Esophagus (tissue), 2 donors: ENCODE data around the gene CCL2. TPM values are rescaled to one million over a fixed set of nuclear protein-coding genes. Genes with fewer than 3 reads are reported as not detected.

ENCODE experiments used
- H3K27ac ChIP-seq, 2 donors: one replicate each; pipeline ENCODE4 v1.5.1; 2013; ENCODE audit warnings: low read depth in 2 of 2, mild to moderate bottlenecking in 2 of 2, inconsistent platforms in 1 of 2, low read length in 1 of 2, moderate library complexity in 1 of 2
- H3K27me3 ChIP-seq, 2 donors: one replicate each; pipeline ENCODE4 v1.6.1; 2013; ENCODE audit warnings: low read length in 2 of 2, control low read depth in 1 of 2, mild to moderate bottlenecking in 1 of 2; ENCODE audit not compliant: insufficient read depth in 2 of 2, control insufficient read depth in 1 of 2
- H3K36me3 ChIP-seq, 2 donors: one replicate each; pipeline ENCODE4 v1.6.1; 2013; ENCODE audit warnings: low read length in 1 of 2; ENCODE audit not compliant: control insufficient read depth in 2 of 2, insufficient read depth in 2 of 2
- H3K4me1 ChIP-seq, 2 donors: one replicate each; pipeline ENCODE4 v1.6.1; 2013; ENCODE audit warnings: low read length in 1 of 2; ENCODE audit not compliant: control insufficient read depth in 2 of 2, insufficient read depth in 2 of 2
- H3K4me3 ChIP-seq, 2 donors: one replicate each; pipeline ENCODE4 v1.5.1; 2013; ENCODE audit warnings: low read length in 2 of 2, mild to moderate bottlenecking in 2 of 2, low read depth in 1 of 2, moderate library complexity in 1 of 2
- H3K9me3 ChIP-seq, 2 donors: one replicate each; pipeline ENCODE4 v1.6.1; 2013; ENCODE audit warnings: mild to moderate bottlenecking in 2 of 2, low read depth in 1 of 2, low read length in 1 of 2, moderate library complexity in 1 of 2; ENCODE audit not compliant: control insufficient read depth in 2 of 2, insufficient read depth in 1 of 2
- WGBS, 2 donors: extraction: QIAGEN DNeasy Blood & Tissue Kit; methylation state at CpG; one replicate each; pipeline ENCODE4 v1.1.7; 2013; 5-methylcytosine and 5-hydroxymethylcytosine counted together
- polyA plus RNA-seq, 2 donors: library from polyadenylated mRNA; stranded (reverse); fragments of 200-250 nt; gene quantifications; one replicate each; pipeline ENCODE4 v1.2.3, GENCODE V29; 2013
- donor health status: healthy with polysubstance abuse.
- donor health status: Bipolar disorder and iron deficiency.

The CCL2 gene
- polyA plus RNA-seq, 2 donors = 5.4 to 21.2 TPM

DNA sequence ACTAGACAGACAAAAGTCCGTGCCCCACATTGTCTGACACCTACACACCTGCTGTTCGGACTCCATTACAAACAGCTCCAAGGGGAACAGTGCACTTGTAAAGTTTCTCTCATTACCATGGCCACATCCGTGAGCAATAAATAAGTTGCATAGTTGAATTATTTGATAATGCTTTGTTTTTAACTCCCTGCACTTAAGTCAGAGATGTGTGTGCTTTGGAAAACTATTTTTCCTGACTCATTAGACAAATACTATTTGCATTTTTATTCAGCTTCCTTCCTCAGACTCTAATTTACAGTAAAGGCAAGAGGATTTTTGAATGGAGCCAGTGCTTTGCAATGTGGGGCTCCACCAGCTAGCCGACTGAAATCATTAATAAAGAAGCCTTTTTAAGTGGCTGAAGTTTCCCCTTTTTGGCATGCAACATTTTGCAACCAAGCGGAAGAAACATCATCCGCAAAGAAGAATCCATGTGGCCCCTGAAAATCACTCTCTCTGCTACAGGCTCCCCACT is 6.5 kb upstream of the CCL2 start:
- Histone ChIP-seq H3K4me1 (peaks cover 3% of the 10 kb centered on the region in 2 donors), H3K27me3 (peaks cover 0 to 2% of the 10 kb centered on the region in 2 donors), H3K9me3 (no peaks in the 10 kb centered on the region), H3K36me3 (no peaks in the 10 kb centered on the region), H3K4me3 (no peak overlapping the region), H3K27ac (no peak overlapping the region)
- WGBS, 2 donors = 34 to 44% methylated on average over 6 of the region's 6 CpGs

DNA sequence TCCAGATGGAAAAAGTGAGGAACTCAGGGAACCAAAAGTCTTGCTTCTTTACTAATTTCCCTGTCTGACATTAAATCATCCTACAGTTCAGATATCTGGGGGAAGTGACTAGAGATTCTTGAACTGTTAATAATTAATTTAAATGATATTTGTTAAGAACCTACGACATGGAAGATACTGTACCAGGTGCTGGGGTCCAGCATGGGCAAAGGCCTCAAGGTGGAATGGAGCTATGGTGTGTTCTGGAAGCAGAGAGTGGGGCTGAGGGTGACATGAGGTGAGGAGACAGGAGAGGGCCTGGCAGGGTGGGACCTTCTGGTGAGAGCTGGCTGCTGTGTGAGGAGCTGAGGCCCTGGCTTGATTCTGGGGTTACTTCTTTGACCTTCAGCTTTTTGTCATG is 6.0 kb upstream of the CCL2 start:
- Histone ChIP-seq H3K9me3 (no peaks in the 10 kb centered on the region), H3K27me3 (peaks cover 0 to 2% of the 10 kb centered on the region in 2 donors), H3K4me3 (no peak overlapping the region), H3K4me1 (peaks cover 3% of the 10 kb centered on the region in 2 donors), H3K36me3 (no peaks in the 10 kb centered on the region), H3K27ac (peak overlapping the region in 1 of 2 donors; percentile 9)
- WGBS, 2 donors = 47 to 72% methylated on average over 1 of the region's 1 CpG

DNA sequence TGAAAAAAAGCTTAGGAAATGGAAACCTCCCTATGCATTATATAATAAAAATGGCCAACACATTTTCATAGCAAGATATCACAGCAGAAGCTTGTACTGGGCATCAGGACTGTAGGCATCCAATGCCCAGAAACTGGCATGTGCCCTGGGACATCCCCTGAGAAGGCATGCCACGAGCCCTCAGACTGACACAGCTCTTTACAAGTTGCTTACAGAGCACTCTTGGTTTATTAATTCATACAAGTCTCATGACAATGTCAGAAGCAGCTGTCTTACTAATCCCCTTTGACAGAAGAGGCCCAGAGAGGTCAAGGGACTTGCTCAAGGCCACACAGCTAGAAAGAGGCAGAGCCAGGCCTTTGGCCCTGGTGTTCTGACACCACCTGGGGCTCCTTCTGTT is 5.6 kb upstream of the CCL2 start:
- peak overlapping the region in 1 of 2 donors; percentile 9 for H3K27ac ChIP-seq
- no peak overlapping the region for H3K4me3 ChIP-seq
- peaks cover 0 to 2% of the 10 kb centered on the region in 2 donors for H3K27me3 ChIP-seq
- WGBS, 2 donors = 44 to 48% methylated on average over 1 of the region's 1 CpG
- H3K9me3 ChIP-seq = no peaks in the 10 kb centered on the region
- no peaks in the 10 kb centered on the region for H3K36me3 ChIP-seq
- peaks cover 3% of the 10 kb centered on the region in 2 donors for H3K4me1 ChIP-seq

DNA sequence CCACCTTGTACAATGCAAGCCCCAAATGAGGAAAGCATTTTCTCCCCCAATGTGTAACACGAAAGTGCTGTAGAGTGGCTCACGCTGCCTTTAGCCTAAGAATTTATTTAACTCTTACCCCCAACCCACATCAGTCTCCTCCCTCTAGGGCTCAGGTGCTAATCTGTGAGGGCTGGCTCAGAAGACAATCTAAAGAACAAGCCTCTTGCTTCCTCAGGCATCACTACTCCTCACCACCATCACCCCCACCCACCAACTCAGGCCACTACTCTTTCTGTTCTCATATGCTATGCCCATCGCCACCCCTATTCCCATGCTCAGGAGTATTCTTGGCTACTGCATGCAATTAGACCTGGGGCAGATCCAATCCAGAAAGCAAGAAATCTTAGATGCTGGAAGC is 3.9 kb upstream of the CCL2 start:
- H3K4me1 ChIP-seq = peaks cover 3% of the 10 kb centered on the region in 2 donors
- H3K9me3 ChIP-seq = no peaks in the 10 kb centered on the region
- no peaks in the 10 kb centered on the region for H3K36me3 ChIP-seq
- WGBS, 2 donors = 84 to 93% methylated on average over 3 of the region's 3 CpGs
- no peak overlapping the region for H3K27ac ChIP-seq
- H3K4me3 ChIP-seq = no peak overlapping the region
- peaks cover 0 to 2% of the 10 kb centered on the region in 2 donors for H3K27me3 ChIP-seq

DNA sequence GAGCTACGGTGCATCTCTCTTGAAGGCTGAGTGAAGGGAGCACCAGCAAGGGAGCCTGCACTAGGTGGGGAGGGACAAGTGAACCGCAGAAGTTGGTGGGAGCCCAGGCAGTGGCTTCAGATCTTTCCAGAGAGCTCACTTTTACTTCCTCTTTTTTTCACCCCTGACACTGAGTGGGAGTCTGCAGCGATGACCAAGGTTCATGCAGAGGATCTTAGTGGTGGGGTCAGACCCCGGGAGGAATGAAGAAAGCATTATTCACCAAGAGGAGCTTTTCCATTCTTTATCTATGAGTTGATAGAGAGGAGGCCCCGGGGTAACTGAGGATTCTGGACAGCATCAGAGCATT is 3.0 kb upstream of the CCL2 start:
- Histone ChIP-seq H3K9me3 (no peaks in the 10 kb centered on the region), H3K4me3 (no peak overlapping the region), H3K4me1 (peaks cover 3% of the 10 kb centered on the region in 2 donors), H3K27me3 (peaks cover 0 to 2% of the 10 kb centered on the region in 2 donors), H3K27ac (peak overlapping the region; percentile 11 to 66), H3K36me3 (no peaks in the 10 kb centered on the region)
- 23 to 26% methylated on average over 5 of the region's 5 CpGs for WGBS, 2 donors

DNA sequence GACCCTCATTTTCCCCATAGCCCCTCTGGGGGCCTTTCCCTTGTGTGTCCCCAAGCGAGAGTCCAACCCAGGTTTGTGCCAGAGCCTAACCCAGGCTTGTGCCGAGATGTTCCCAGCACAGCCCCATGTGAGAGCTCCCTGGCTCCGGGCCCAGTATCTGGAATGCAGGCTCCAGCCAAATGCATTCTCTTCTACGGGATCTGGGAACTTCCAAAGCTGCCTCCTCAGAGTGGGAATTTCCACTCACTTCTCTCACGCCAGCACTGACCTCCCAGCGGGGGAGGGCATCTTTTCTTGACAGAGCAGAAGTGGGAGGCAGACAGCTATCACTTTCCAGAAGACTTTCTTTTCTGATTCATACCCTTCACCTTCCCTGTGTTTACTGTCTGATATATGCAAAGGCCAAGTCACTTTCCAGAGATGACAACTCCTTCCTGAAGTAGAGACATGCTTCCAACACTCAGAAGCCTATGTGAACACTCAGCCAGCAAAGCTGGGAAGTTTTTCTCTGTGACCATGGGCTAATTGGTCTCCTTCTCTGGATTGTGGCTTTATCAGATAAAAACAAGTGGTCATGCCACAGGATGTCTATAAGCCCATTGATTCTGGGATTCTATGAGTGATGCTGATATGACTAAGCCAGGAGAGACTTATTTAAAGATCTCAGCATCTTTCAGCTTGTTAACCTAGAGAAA is 2.5 kb upstream of the CCL2 start:
- Histone ChIP-seq H3K4me3 (no peak overlapping the region), H3K36me3 (no peaks in the 10 kb centered on the region), H3K27ac (peak overlapping the region; percentile 66 to 70), H3K9me3 (no peaks in the 10 kb centered on the region), H3K27me3 (peaks cover 0 to 2% of the 10 kb centered on the region in 2 donors), H3K4me1 (peaks cover 2 to 3% of the 10 kb centered on the region in 2 donors)
- WGBS, 2 donors = 9 to 10% methylated on average over 6 of the region's 6 CpGs

DNA sequence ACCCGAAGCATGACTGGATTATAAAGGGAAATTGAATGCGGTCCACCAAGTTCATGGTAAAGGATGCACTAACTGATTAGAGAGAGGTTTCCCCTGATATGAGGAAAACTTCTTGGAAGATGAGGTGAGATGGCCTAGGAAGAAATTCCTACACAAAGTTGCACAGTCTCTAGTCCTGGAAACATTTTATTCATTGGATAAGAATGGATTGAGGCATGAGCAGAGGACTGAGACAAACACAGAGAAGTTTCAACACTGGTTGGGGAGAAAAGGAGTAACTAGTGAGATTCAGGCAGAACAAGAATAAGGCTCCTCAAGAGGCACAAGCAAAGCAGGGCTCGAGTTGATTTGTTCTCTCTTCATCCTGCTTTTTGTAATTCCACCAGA is 2.0 kb upstream of the CCL2 start:
- Histone ChIP-seq H3K9me3 (no peaks in the 10 kb centered on the region), H3K4me3 (no peak overlapping the region), H3K36me3 (no peaks in the 10 kb centered on the region), H3K4me1 (peaks cover 0 to 3% of the 10 kb centered on the region in 2 donors), H3K27me3 (peaks cover 0 to 2% of the 10 kb centered on the region in 2 donors), H3K27ac (peak overlapping the region in 1 of 2 donors; percentile 70)
- 54 to 59% methylated on average over 3 of the region's 3 CpGs for WGBS, 2 donors

DNA sequence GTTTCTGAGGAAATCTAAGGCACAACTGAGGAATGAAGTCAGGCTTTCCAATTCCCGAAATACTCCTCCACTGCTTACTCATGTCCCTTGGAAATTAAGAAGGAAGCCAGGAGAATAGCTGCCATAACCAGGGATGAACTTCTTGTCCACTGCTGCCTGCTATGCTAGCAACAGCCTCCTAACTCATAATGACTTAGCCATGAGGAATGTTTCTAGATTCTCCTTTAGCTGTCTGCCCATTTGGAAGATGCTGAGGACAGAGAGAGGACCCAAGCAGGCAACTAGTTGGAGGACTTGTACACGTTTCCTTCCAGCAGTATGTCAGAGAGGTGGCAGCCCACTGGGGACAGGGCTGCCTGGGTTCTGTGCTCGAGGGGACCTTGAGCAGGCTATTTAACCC is 939 bp upstream of the CCL2 start:
- peaks cover 3% of the 10 kb centered on the region in 2 donors for H3K4me1 ChIP-seq
- no peaks in the 10 kb centered on the region for H3K9me3 ChIP-seq
- H3K4me3 ChIP-seq = no peak overlapping the region
- no peaks in the 10 kb centered on the region for H3K36me3 ChIP-seq
- WGBS, 2 donors = 18 to 27% methylated on average over 3 of the region's 3 CpGs
- peak overlapping the region; percentile 67 to 80 for H3K27ac ChIP-seq
- H3K27me3 ChIP-seq = peaks cover 0 to 2% of the 10 kb centered on the region in 2 donors

DNA sequence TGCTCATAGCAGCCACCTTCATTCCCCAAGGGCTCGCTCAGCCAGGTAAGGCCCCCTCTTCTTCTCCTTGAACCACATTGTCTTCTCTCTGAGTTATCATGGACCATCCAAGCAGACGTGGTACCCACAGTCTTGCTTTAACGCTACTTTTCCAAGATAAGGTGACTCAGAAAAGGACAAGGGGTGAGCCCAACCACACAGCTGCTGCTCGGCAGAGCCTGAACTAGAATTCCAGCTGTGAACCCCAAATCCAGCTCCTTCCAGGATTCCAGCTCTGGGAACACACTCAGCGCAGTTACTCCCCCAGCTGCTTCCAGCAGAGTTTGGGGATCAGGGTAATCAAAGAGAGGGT is 272 bp downstream of the CCL2 start:
- H3K36me3 ChIP-seq = peaks cover 0 to 1% of the 10 kb centered on the region in 2 donors
- H3K27ac ChIP-seq = peak overlapping the region; percentile 72 to 80
- H3K4me1 ChIP-seq = peaks cover 3% of the 10 kb centered on the region in 2 donors
- no peaks in the 10 kb centered on the region for H3K9me3 ChIP-seq
- peaks cover 0 to 2% of the 10 kb centered on the region in 2 donors for H3K27me3 ChIP-seq
- WGBS, 2 donors = 21 to 31% methylated on average over 5 of the region's 5 CpGs
- peak overlapping the region in 1 of 2 donors; percentile 47 for H3K4me3 ChIP-seq

DNA sequence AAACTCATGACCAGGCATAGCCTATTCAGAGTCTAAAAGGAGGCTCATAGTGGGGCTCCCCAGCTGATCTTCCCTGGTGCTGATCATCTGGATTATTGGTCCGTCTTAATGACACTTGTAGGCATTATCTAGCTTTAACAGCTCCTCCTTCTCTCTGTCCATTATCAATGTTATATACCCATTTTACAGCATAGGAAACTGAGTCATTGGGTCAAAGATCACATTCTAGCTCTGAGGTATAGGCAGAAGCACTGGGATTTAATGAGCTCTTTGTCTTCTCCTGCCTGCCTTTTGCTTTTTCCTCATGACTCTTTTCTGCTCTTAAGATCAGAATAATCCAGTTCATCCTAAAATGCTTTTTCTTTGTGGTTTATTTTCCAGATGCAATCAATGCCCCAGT is 756 bp downstream of the CCL2 start:
- peak overlapping the region; percentile 72 to 80 for H3K27ac ChIP-seq
- H3K9me3 ChIP-seq = no peaks in the 10 kb centered on the region
- H3K27me3 ChIP-seq = peaks cover 0 to 2% of the 10 kb centered on the region in 2 donors
- peak overlapping the region in 1 of 2 donors; percentile 47 for H3K4me3 ChIP-seq
- peaks cover 0 to 3% of the 10 kb centered on the region in 2 donors for H3K36me3 ChIP-seq
- 47 to 58% methylated on average over 1 of the region's 1 CpG for WGBS, 2 donors
- H3K4me1 ChIP-seq = peaks cover 3% of the 10 kb centered on the region in 2 donors
